ENCODE measurements around the gene CADM1. TPM values are rescaled to one million over a fixed set of nuclear protein-coding genes. Genes with fewer than 3 reads are reported as not detected.

The CADM1 gene
- total and polyA plus RNA-seq, 9 of the 15 experiments (the other 6 are each of a cell fraction or from before 2014, with no cell fraction given) = 0.42 TPM; not detected in 8

DNA sequence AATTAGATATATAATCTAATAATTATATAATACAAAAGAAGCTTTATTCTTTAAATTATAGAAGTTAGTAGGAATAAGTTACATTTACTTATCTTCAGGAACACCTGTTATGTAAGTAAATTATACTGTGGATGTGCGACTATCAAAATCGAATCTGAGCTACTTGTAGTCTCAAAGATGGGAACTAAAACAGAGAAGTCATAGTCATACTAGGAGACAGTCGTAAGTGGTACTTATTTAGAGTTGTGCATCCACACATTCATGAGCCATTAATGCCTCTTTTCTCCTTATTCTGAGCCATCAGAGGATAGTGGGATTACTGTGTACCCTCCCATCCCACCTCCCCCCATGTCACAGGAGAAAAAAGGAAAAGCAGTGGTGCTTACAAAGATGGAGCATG is 114.4 kb downstream of the CADM1 start:
- Histone ChIP-seq H3K27ac (ENCODE audit: extremely low read depth, low read depth, low read length) (no peak overlapping the region), H3K9me1 (ENCODE audit: control insufficient read depth, insufficient read depth, low read length) (no peaks in the 10 kb centered on the region), H3K4me1 (replicated peaks in 1 of 2; ENCODE audit: control insufficient read depth in 2 of 2, insufficient read depth in 2 of 2, low read length in 2 of 2) (no peaks in the 10 kb centered on the region), H2AFZ (ENCODE audit: low read depth, low read length) (no peak overlapping the region), H3K9ac (ENCODE audit: insufficient read depth in 1 of 2, low read depth in 2 of 2, low read length in 2 of 2) (no peak overlapping the region), H3K9me3 (replicated peaks; ENCODE audit: control insufficient read depth, insufficient read depth, low read depth, low read length) (no peaks in the 10 kb centered on the region), H3K4me2 (ENCODE audit: insufficient read depth, low read length) (no peak overlapping the region), H3K27me3 (ENCODE audit: control insufficient read depth in 2 of 2, insufficient read depth in 2 of 2, low read length in 2 of 2) (no peaks in the 10 kb centered on the region), H3K79me2 (ENCODE audit: control insufficient read depth, insufficient read depth, low read length) (no peaks in the 10 kb centered on the region), H3K36me3 (ENCODE audit: control insufficient read depth, insufficient read depth, low read length) (no peaks in the 10 kb centered on the region), H4K20me1 (replicated peaks; ENCODE audit: control insufficient read depth, insufficient read depth, low read length) (no peaks in the 10 kb centered on the region), H3K4me3 (no peak overlapping the region)
- ATAC-seq (no peak), FAIRE-seq (no peak), DNase-seq (ENCODE audit: extremely low read depth in 1 of 4, low spot score in 3 of 4) (no peak)
- no TSS peak for BruUV-seq (replicated peaks)
- in situ Hi-C loops (cut with MboI) (no loop called here), intact Hi-C loops (cut with micrococcal nuclease) (no loop called here)
- CTCF ChIA-PET (ENCODE audit: low intra/inter-chr PET ratio) = no interaction called here
- POLR2A ChIA-PET = no interaction called here
- TF ChIP-seq NCOA4 (IDR thresholded peaks at IDR 0.05; ENCODE audit: partially characterized antibody) (no peak), ZNF76 (CRISPR knock-in tag; IDR thresholded peaks at IDR 0.05; ENCODE audit: borderline replicate concordance) (no peak), CREBBP (IDR thresholded peaks at IDR 0.05; ENCODE audit: low read depth, low read length) (no peak), NR3C1 (CRISPR knock-in tag; IDR thresholded peaks at IDR 0.05) (no peak), ZNF584 (CRISPR knock-in tag; IDR thresholded peaks at IDR 0.05; ENCODE audit: low read depth) (no peak), ZNF143 (CRISPR knock-in tag; IDR thresholded peaks at IDR 0.05) (no peak), ZC3H11A (IDR thresholded peaks at IDR 0.05; ENCODE audit: low read depth, low read length) (no peak), TCF3 (CRISPR knock-in tag; IDR thresholded peaks at IDR 0.05) (no peak), SMAD3 (CRISPR knock-in tag; conservative IDR thresholded peaks at IDR 0.05) (no peak), HLTF (IDR thresholded peaks at IDR 0.05) (no peak)
- WGBS (ENCODE audit: insufficient coverage, low coverage, missing lambda C conversion rate) = 0% methylated on average over 3 of the region's 3 CpGs

Measured in K562 (cell line).